HUDEP-2 (cell line): Measurements from ENCODE around the gene ACBD4.

Experiments used
- DNase-seq, 76 experiments: peaks; one replicate each; lab custom pipeline; 2025; ENCODE audit not compliant: unreplicated experiment in 76 of 76; lab: John Stamatoyannopoulos, UW

The ACBD4 gene

GRCh38 chr17:45117848-45118646 is 17.4 kb upstream of the ACBD4 start:
- no peak for DNase-seq

DNA sequence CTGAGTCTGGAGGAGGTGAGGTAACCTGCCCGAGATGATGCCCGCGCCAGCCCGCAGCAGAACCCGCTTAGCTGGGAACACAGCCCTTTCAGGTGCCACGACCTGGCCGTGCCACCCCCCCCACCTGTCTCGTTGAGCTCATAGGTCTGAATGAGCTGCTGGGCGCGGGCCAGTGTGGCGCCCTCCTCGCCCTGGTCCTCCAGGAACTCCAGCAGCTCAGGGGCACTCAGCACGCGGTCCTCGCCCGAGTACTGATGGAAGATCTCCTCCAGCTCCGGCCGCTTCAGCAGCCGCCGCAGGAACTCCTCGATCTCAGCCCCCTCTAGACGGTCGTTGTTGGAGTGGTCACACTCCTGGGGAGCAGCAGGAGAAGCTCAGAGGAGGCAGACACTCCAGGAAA is 16.8 kb upstream of the ACBD4 start:
- DNase-seq: no peak

DNA sequence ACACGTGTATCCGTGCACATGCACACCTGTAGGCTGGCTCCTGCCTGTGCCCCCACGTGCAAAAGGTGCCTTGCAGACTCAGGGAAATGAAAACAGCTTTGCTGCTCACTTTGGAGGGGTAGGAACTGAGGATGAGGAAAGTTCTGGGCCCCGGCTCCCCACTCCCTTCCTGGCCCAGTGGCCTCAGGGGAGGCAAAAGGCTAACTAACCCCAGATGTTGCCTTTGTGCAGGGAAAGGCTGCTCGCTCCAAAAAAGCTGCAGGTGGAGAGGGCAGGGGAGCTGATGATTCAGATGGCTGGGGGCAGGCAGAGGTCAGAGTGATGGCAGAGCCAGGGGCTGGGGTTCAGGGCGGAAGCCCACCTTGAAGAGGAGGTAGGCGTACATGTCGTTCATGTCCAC is 15.5 kb upstream of the ACBD4 start:
- no peak for DNase-seq

DNA sequence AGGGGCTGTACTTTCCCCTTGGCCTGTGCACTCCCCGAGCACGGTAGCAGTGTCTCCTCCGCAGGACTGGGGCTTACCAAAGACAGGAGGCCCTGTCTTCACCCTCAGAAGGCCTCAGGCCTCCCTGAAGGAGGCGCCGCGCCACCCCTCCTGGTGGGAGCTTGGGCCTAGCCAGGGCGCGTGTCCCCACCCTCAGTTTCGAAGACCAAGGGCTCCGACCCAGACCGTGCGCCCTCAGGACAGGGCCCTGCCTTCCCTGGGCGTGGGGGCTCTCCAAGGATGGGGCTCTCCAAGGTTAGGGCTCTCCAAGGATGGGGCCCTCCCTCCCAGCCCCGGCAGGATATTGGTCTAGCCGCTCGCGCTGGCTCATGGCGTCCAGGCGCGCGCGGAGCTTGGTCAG is 14.9 kb upstream of the ACBD4 start:
- no peak for DNase-seq

DNA sequence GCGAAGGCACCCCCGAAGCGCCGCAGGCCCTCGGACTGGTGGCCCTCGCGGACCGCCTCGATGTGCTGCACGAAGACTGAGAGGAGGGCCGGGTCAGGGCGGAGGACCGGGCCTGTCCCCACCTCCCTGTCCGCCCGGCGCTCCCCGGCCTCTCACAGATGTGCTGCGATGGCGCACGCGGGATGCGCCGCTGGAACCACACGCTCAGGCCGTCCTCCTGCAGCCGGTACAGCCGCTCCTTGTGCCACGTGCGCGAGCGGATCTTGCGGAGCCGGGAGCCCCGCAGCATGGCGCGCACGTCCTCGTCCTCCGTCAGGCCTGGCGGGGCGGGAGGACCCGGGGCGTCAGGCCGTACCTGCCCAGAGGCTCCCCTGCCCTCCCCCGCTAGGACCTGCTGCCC is 14.4 kb upstream of the ACBD4 start:
- no peak for DNase-seq

DNA sequence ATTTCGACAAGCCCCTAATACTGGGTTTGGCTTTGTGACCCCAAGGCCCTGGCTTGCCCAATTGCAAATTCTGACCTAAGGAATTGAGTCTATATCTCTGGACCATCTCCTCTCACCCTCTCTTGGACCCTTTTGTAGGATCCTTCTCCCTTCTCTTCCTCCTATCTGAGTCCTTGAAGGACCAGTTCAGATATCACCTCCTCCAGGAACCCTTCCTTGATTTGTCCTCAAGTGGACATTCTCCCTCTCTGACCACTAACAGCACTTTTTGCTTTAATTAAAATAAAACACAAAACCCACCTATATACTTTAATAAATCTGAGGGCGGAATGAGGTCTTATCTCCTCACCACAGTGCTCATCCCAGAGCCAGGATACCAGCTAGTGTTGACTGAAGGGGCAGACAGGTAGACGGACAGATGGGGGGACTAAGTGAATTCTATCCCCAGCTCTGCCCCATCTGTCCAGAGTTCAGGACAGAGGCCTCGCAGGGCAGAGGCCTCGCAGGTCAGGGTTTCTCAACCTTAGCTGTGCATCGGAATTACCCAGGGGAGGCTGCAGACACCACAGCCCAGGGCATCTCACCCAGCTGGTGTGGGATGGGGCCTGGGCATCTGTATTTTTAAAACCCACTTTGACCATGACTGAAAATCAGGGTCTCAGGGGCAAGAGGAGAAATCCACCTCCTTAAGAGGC is 12.3 kb upstream of the ACBD4 start:
- no peak for DNase-seq

GRCh38 chr17:45123930-45124796 is 11.3 kb upstream of the ACBD4 start:
- DNase-seq: peak in 66 of 76 experiments; percentile 7 to 85 (median 55)

- DNase-seq: peak in 5 of 76 experiments; percentile 10 to 38 (median 19)
Observed at GRCh38 chr17:45124797-45125122, 10.7 kb upstream of the ACBD4 start.

GRCh38 chr17:45125509-45125908 is 10.0 kb upstream of the ACBD4 start:
- no peak for DNase-seq

DNA sequence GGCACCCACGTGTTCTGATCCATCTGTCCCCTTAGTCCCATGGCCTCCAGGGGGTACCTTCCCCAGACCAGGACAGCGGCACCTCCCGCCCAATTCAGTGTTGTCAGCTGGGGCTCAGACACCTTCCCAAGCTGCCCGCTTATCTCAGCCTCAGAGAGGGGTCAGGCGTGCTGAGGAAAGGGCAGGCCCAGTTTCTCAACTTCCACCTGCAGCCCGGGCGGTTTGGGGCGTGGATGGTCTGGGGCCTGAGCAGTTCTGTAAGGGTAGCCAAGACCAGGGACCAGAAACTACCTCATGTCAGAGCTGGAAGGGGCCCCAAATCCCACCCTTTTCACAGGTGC is 8.3 kb upstream of the ACBD4 start:
- DNase-seq: no peak

DNA sequence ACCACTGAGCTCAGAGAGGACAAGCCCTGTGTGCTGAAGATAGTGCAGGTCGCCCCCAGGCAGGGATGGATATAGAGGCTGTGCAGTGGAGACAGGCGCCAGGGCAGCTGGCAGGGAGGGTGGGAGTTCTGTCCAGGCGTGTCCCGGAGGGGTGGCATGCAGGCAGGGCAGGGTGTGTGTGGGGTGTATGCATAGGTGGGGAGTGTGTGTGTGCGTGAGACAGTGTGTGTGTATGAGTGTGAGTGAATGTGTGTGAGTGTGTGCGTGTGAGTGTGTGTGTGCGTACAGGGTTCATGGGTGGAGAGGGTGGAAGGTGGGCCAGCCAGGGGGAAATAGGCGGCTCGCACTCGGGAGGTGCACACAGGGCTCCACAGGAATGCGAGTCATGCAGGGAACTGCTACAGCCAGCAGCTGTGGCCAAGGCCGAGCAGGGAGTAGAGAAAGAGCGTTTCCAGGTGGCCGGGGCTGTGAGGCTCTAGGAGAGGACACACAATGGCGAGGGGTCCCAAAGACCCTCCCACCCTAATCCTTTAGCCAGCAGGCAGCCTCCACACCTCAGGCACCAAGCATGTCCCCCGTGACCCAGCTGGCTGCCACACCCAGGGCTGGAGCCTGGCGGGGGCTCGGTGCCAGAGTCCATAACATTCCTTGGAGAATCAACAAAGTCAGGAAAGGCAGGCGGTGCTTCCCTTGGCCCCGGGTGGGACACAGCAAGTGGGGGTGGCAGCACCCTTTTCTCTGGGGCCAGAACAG is 7.8 kb upstream of the ACBD4 start:
- DNase-seq: no peak

DNA sequence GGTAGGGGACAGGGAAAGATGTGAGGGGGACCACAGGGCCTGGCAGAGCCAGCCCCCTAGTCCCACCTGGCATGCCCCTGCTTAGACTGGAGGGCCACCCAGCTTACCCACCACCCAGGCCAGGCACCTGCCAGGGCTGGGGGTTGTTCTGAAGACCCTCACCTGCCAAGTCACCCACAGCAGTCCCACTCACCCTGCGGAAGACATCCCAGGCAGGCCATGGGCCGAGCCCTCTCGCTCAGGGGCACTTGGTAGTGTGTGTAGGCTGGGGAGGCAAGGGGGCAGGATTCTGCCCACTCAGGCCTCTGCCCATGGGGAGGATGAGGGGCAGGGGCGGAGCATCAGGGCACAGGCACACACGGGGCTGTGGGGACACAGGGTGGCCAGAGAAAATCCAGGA is 7.2 kb upstream of the ACBD4 start:
- DNase-seq: no peak

DNA sequence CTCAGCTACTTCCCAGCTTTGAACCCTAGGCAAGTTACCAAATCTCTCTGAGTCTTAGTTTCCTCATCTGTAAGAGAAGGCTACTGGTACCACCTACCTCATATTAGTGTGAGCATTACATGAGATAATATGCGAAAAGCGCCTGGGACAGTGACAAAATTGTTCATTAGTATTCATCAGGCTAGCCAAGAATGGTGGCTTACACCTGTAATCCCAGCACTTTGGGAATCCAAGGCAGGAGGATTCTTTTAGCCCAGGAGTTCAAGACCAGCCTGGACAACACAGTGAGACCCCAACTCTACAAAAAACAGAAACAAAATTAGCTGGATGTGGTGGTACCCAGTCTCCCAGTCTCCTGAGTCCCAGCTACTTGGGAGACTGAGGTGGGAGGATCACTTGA is 6.5 kb upstream of the ACBD4 start:
- DNase-seq: no peak

GRCh38 chr17:45129426-45129939 is 6.0 kb upstream of the ACBD4 start:
- no peak for DNase-seq

DNA sequence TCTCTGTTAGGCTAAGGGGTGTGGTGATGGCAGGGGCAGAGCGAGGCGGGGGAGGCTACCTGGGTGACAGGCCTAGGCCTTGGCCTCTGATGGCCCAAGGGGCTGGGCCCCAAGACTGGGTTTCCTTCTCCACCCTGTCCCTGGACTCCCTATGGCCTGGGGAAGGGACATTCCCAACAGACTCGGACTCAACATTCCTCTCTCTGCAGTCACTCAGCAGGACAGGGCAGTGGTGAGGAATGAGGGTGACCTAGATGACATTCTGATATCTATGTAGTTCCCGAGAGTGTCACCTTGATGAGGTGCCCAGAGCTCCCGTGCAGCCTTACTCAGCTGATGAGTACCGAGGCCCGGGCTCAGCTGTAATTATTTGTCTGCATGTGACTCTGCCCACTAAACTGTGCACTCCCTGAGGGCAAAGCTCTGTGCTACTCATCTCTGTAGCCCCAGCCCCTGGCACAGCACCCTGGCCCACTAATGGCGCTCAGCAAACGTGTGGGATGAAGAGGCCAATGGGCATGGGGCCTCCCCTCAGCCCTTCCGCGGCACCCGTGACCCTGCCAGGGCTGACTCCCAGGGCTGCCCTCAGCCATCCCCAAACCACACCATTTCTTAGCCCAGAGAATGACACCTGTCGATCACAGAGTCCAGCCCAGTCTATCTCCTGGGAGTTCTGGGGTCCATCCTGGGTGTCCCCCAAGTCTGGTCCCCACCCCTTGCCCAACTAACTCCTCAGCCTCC is 5.4 kb upstream of the ACBD4 start:
- no peak for DNase-seq

DNA sequence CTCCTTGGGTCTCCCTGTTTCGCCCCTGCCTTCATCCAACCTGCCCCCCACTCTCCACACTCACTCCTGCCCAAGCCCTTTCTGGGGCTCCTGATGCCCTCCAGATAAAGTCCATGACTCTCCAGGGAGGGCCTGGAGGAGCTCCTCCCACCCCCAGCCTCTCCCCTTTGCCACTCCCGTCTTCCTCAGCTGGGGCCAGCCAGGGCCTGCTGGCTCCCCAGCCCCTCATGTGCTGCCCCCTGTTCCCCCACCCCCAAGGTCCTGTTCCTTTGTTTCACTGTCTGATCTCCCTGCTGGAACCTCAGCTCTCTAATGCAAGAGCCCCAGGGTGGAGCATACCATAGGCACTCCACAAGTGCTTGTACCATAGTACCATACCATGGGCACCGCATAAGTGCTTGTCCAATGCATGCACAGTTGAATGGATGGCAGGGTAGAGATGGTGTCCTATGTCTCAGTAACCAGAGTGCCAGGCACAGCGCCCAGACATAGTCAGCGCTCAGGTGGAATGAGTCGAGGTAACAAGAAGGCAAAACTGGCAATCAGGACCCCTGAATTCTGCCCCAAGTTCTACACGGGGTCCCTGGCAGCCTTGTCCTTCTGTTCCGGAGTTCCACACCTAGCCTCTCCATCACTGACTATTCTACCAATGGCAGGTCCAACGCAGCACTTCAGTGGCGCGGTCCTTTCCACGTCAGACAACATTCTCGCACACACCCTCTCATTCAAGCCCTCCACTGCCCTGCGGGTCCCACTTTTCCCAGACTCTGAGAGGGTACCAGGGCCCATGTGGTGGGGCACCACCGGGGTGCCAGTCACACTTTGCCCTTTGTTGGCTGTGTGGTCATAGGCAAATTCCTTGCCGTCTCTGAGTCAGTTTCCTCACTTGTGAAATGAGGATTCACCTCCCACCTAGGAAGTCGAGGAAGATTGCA is 4.5 kb upstream of the ACBD4 start:
- DNase-seq: no peak

GRCh38 chr17:45131616-45132319 is 3.7 kb upstream of the ACBD4 start:
- DNase-seq: peak in 13 of 76 experiments; percentile 15 to 56 (median 26)

DNA sequence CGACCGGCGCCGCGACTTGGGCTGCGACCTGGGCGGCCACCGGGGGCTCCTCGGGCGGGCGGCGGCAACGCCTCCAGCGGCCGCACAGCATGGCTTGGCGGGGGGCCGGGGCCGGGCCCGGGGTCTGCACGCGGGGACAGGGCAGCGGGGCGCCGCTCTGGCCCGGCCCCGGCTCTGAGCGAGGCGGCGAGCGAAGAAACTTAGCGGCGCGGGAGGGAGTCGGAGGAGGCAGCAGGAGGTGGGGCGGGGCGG is 3.2 kb upstream of the ACBD4 start, which contains the start of gene PLCD3:
Gene PLCD3, minus strand, starts transcription at position 196 of the 252 bp plus-strand sequence. Its CDS starts 105 bp downstream, at position 91.
- peak in 6 of 76 experiments; percentile 26 to 64 (median 56) for DNase-seq
